Muscle of leg (tissue), 11 donors: Measurements from ENCODE around the gene PIH1D1. TPM values are rescaled to one million over a fixed set of nuclear protein-coding genes. Genes with fewer than 3 reads are reported as not detected.

Experiments
- DNase-seq: peaks from one replicate; pipeline ENCODE4 v3.0.0; 2013
- H3K27ac ChIP-seq: one replicate; pipeline ENCODE4 v1.5.1; 2013; ENCODE audit warnings: mild to moderate bottlenecking, low read length, control low read depth
- H3K27me3 ChIP-seq: one replicate; pipeline ENCODE4 v1.6.1; 2013; ENCODE audit warnings: low read length; ENCODE audit not compliant: control insufficient read depth, insufficient read depth
- H3K36me3 ChIP-seq: one replicate; pipeline ENCODE4 v1.6.1; 2013; ENCODE audit warnings: low read length; ENCODE audit not compliant: control insufficient read depth, insufficient read depth
- H3K4me1 ChIP-seq: one replicate; pipeline ENCODE4 v1.6.1; 2013; ENCODE audit warnings: low read length; ENCODE audit not compliant: control insufficient read depth, insufficient read depth
- H3K4me3 ChIP-seq: one replicate; pipeline ENCODE4 v1.5.1; 2013; ENCODE audit warnings: low read length, control low read depth
- H3K9me3 ChIP-seq: replicated peaks from 2 replicates; pipeline ENCODE4 v1.6.1; 2013; ENCODE audit warnings: low read depth, low read length; ENCODE audit not compliant: control insufficient read depth
- WGBS: methylation state at CpG from one replicate; pipeline ENCODE4 v1.1.5; 2013; ENCODE audit warnings: missing lambda C conversion rate; ENCODE audit not compliant: insufficient coverage; 5-methylcytosine and 5-hydroxymethylcytosine counted together
- polyA plus RNA-seq, 8 donors: library from polyadenylated mRNA; unstranded; fragments of 120-200 nt; gene quantifications; one replicate each; pipeline versions ENCODE4 v1.2.1 to v1.2.3, GENCODE V29; 2013; ENCODE audit warnings: inconsistent platforms in 1 of 8, low replicate concordance in 1 of 8; ENCODE audit not compliant: insufficient read length in 8 of 8, insufficient read depth in 1 of 8
- total RNA-seq: library from RNA; stranded (reverse); fragments of 120-200 nt; gene quantifications from one replicate; pipeline ENCODE4 v1.2.4, GENCODE V29; 2013

PIH1D1 gene
- total and polyA plus RNA-seq, 9 donors: 42.2 to 55.0 (median 46.7) TPM

DNA sequence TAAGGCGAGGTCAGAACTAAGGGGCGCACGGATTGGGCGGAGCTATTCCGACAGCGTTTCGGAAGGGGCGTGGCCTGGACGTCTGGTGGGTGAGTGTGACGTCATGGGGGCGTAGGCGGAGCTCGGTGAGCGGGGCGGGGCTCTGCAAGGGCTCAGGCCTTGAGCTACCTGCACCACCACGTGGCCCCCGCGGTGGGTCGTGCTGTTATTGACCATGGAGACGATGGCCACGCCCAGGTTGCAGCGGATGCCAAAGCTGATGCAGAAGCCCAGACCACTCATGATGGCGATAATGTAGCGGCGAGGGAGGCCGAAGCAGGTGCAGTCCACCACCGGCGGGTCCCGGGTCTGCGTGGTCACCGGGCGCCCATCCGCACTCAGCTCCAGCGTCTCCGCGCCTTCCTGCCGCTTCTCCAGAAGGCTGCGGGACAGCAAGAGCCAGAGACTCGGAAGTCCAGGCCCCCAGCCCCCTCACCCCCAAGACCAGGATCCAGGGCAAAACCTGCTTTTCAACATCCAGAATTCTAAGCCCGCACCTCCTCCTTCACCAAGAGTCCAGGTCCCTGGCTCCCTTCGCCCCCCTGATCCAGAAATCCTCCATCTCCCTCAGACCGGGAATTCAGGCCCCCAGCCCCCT, 15.1 kb downstream of the PIH1D1 start:
- DNase-seq: no peak
- Histone ChIP-seq H3K4me1 (peaks cover 15% of the 10 kb centered on the region), H3K9me3 (no peaks in the 10 kb centered on the region), H3K4me3 (no peak overlapping the region), H3K27me3 (peaks cover 99% of the 10 kb centered on the region), H3K36me3 (no peaks in the 10 kb centered on the region), H3K27ac (no peak overlapping the region)
- 11% methylated on average over 40 of the region's 42 CpGs for WGBS

DNA sequence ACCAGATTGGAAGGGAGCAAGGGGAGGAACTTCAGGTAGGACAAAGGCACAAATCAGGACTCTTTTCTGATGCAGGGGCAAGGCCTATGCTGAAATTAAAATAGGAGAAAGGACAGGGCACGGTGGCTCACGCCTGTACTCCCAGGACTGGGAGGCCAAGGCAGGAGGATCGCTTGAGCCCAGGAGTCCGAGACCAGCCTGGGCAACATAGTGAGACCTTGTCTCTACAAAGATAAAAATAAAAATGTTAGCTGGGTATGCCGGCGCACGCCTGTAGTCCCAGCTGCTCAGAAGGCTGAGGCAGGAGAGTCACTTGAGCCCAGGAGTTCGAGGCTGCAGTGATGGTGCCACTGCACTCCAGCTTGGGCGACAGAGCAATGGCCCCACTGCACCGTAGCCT, 15.9 kb downstream of the PIH1D1 start:
- no peak for DNase-seq
- H3K4me3 ChIP-seq: no peak overlapping the region
- H3K27ac ChIP-seq: no peak overlapping the region
- H3K27me3 ChIP-seq: peaks cover 100% of the 10 kb centered on the region
- H3K36me3 ChIP-seq: no peaks in the 10 kb centered on the region
- 92% methylated on average over 10 of the region's 10 CpGs for WGBS
- H3K9me3 ChIP-seq: no peaks in the 10 kb centered on the region
- H3K4me1 ChIP-seq: peaks cover 9% of the 10 kb centered on the region

- 91% methylated on average over 15 of the region's 18 CpGs for WGBS
- H3K27me3 ChIP-seq: peaks cover 100% of the 10 kb centered on the region
- no peaks in the 10 kb centered on the region for H3K36me3 ChIP-seq
- H3K4me1 ChIP-seq: peaks cover 8% of the 10 kb centered on the region
- no peaks in the 10 kb centered on the region for H3K9me3 ChIP-seq
- H3K4me3 ChIP-seq: no peak overlapping the region
- no peak for DNase-seq
- H3K27ac ChIP-seq: no peak overlapping the region
These were observed 16.6 kb downstream of the PIH1D1 start for GRCh38 chr19:49434907-49435583.

DNA sequence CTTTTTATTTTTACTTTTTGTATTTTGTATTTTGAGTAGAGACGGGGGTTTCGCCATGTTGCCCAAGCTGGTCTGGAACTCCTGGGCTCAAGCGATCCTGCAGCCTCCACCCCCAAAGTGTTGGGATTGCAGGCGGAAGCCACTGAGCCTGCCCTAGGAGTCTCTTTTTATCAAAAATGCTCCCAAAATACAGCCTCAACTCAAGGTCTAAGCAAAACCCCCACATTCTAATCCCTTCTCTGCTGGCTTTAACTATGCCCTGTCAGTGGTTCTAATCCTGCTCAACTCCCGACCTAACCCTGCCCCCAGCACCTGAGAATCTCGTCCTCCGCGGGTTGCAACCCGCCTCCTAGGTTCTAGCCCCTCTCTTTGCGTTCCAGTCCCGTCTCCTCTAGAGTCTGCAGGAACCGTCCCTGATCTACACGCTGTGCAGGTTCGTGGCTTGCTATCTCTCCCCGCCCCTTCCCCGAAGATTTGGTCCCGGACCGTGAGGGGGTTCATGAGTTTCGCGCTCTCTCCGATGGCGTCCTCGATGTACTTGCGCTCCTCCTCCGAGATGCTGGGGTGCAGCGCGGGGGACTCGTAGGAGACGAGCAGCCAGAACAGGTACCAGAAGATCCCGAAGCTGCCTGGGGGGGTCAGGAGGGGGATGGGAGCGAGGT, 18.2 kb downstream of the PIH1D1 start:
- no peaks in the 10 kb centered on the region for H3K36me3 ChIP-seq
- 15% methylated on average over 23 of the region's 31 CpGs for WGBS
- H3K27ac ChIP-seq: no peak overlapping the region
- H3K9me3 ChIP-seq: no peaks in the 10 kb centered on the region
- peaks cover 9% of the 10 kb centered on the region for H3K4me1 ChIP-seq
- H3K4me3 ChIP-seq: no peak overlapping the region
- H3K27me3 ChIP-seq: peaks cover 100% of the 10 kb centered on the region
- DNase-seq: no peak

GRCh38 chr19:49432141-49433073, 19.2 kb downstream of the PIH1D1 start:
- no peak for DNase-seq
- Histone ChIP-seq H3K4me1 (peaks cover 14% of the 10 kb centered on the region), H3K9me3 (no peaks in the 10 kb centered on the region), H3K36me3 (no peaks in the 10 kb centered on the region), H3K27me3 (peaks cover 100% of the 10 kb centered on the region), H3K27ac (no peak overlapping the region), H3K4me3 (no peak overlapping the region)
- WGBS: 6% methylated on average over 59 of the region's 63 CpGs

DNA sequence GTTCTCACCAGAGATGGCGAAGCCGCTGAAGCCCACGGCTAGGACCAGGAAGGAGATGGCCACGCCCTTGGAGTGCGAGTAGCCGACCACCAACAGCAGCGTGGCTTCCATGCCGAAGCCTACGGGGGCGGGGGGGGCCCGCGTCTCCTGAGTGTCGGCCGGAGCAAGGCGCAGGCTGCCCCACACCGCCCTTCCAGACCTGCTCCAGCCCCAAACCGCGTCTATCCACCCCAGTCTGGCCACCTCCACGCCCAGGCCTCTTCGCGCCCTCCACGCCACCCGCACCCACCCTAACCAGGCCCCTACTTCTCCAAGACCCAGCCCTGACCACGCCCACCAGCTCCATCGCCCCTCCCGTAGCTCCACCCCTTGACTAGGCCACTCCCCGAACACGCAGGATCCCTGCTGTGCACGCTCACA, 20.3 kb downstream of the PIH1D1 start:
- 35% methylated on average over 25 of the region's 29 CpGs for WGBS
- Histone ChIP-seq H3K4me3 (no peak overlapping the region), H3K4me1 (peaks cover 8% of the 10 kb centered on the region), H3K9me3 (no peaks in the 10 kb centered on the region), H3K27me3 (peaks cover 100% of the 10 kb centered on the region), H3K36me3 (no peaks in the 10 kb centered on the region), H3K27ac (no peak overlapping the region)
- DNase-seq: no peak

DNA sequence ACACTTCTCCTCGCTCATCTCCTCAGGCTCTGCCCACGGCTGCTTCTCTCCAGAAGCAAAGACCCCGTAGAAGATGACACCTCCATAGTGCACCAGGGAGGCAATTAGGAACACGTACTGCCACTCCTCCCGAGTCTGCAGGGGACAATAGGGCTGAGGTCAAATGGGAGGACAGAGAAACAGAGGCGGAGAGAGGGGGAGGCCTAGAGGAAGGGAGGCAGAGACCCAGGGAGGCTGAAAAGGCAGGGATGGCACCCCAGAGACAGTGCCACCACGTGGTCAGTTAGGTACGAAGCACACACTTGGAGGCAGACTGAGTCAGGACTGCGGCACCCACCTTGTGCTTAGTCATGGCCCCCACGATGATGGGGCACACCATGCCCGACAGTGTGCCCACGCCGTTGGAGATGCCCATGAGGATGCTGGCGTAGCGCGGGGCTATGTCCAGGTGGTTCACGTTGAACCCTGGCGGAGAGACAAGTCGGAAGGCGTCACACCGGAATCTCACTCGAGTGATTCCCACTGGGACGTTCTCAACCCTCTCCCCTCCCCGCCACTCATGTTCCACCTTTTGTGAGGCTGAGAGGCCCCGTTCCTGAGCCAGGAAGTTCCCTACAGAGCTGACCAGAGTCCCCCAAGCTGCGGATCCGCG, 20.8 kb downstream of the PIH1D1 start:
- WGBS: 56% methylated on average over 24 of the region's 28 CpGs
- peaks cover 100% of the 10 kb centered on the region for H3K27me3 ChIP-seq
- no peaks in the 10 kb centered on the region for H3K36me3 ChIP-seq
- H3K9me3 ChIP-seq: no peaks in the 10 kb centered on the region
- DNase-seq: no peak
- no peak overlapping the region for H3K27ac ChIP-seq
- H3K4me1 ChIP-seq: peaks cover 10% of the 10 kb centered on the region
- H3K4me3 ChIP-seq: no peak overlapping the region

DNA sequence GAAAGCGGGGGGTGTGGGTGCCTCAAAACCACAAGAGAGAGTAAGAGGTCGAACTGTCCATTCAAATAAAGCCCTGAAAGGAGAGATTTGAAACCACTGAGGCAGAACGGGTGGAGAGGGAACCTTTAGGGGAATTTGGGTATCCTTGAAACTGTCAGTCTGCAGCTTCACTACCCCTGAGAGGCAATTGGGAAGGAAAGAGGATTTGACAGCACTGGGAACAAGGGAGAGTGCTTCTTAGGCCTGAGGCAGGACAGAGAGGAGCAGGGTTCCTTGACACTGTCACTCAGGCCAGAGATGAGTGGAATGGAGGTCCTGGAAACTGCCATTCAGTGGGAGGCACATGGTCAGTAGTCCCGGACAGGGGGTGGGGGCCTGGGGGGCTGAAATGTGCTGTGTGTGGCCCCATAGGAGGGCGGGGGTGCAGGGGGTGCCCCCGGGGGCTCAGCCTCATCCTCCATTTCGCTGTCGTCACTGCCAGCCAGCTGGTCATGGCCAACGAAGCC, 21.4 kb downstream of the PIH1D1 start:
- H3K4me1 ChIP-seq: peaks cover 10% of the 10 kb centered on the region
- H3K9me3 ChIP-seq: no peaks in the 10 kb centered on the region
- no peaks in the 10 kb centered on the region for H3K36me3 ChIP-seq
- H3K27me3 ChIP-seq: peaks cover 100% of the 10 kb centered on the region
- DNase-seq: no peak
- H3K27ac ChIP-seq: no peak overlapping the region
- 74% methylated on average over 3 of the region's 9 CpGs for WGBS
- no peak overlapping the region for H3K4me3 ChIP-seq

- Histone ChIP-seq H3K27ac (no peak overlapping the region), H3K27me3 (peaks cover 100% of the 10 kb centered on the region), H3K9me3 (no peaks in the 10 kb centered on the region), H3K4me3 (no peak overlapping the region), H3K4me1 (peaks cover 10% of the 10 kb centered on the region), H3K36me3 (no peaks in the 10 kb centered on the region)
- no peak for DNase-seq
- WGBS: 6% methylated on average over 23 of the region's 29 CpGs
These were observed 22.8 kb downstream of the PIH1D1 start for GRCh38 chr19:49428547-49429451.
